Measurements from ENCODE around the gene HPN. TPM values are rescaled to one million over a fixed set of nuclear protein-coding genes. Genes with fewer than 3 reads are reported as not detected.

The HPN gene
- total and polyA plus RNA-seq, 2 of the 13 experiments (the other 11 are each of a cell fraction or from before 2014, with no cell fraction given) = 46.7 to 261 TPM

GRCh38 chr19:35000647-35001501, 40.6 kb upstream of the HPN start (continued):
- TF ChIP-seq MLXIP (CRISPR knock-in tag; IDR thresholded peaks at IDR 0.05; ENCODE audit: borderline replicate concordance) (no peak), KLF9 (CRISPR knock-in tag; IDR thresholded peaks at IDR 0.05; ENCODE audit: low read depth) (no peak), ATF3 (CRISPR knock-in tag; IDR thresholded peaks at IDR 0.05) (no peak), BORCS8-MEF2B (CRISPR knock-in tag; IDR thresholded peaks at IDR 0.05) (no peak), ZFP36 (IDR thresholded peaks at IDR 0.05; ENCODE audit: borderline replicate concordance, low read depth, low read length, partially characterized antibody) (no peak), KAT8 (CRISPR knock-in tag; IDR thresholded peaks at IDR 0.05) (no peak), USF2 (IDR thresholded peaks at IDR 0.05; ENCODE audit: low read depth, low read length) (no peak), USF2 (CRISPR knock-in tag; IDR thresholded peaks at IDR 0.05; ENCODE audit: borderline replicate concordance) (no peak), ZGPAT (CRISPR knock-in tag; IDR thresholded peaks at IDR 0.05) (no peak), TFDP1 (CRISPR knock-in tag; IDR thresholded peaks at IDR 0.05; ENCODE audit: borderline replicate concordance) (no peak), ZNF180 (CRISPR knock-in tag; IDR thresholded peaks at IDR 0.05; ENCODE audit: borderline replicate concordance, low read depth) (no peak), ZFP36L1 (CRISPR knock-in tag; IDR thresholded peaks at IDR 0.05) (no peak), ZBTB26 (CRISPR knock-in tag; IDR thresholded peaks at IDR 0.05; ENCODE audit: borderline replicate concordance) (no peak), ZXDC (CRISPR knock-in tag; IDR thresholded peaks at IDR 0.05) (no peak)
